Measurements from ENCODE around the gene INHBE. TPM values are rescaled to one million over a fixed set of nuclear protein-coding genes. Genes with fewer than 3 reads are reported as not detected.

Gene INHBE
- total RNA-seq, 1 experiment from 2014 or later = 10.1 TPM

DNA sequence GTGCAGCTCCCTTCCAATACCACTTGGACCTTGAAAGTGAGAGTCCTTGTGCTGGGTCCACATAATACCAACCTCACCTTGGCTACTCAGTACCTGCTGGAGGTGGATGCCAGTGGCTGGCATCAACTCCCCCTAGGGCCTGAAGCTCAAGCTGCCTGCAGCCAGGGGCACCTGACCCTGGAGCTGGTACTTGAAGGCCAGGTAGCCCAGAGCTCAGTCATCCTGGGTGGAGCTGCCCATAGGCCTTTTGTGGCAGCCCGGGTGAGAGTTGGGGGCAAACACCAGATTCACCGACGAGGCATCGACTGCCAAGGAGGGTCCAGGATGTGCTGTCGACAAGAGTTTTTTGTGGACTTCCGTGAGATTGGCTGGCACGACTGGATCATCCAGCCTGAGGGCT lies 5.7 kb upstream of the INHBE start:
- H2BK5ac ChIP-seq (ENCODE audit: insufficient read length, low read length) = no peak overlapping the region
- H3K23me2 ChIP-seq (ENCODE audit: insufficient read length, low read depth, low read length, poor library complexity, severe bottlenecking) = no peaks in the 10 kb centered on the region
- no peak overlapping the region for H3K4ac ChIP-seq (ENCODE audit: low read depth, low read length)
- no peak overlapping the region for H3K18ac ChIP-seq (ENCODE audit: insufficient read length, low read depth, low read length)
- no peak overlapping the region for H4K5ac ChIP-seq (ENCODE audit: insufficient read length, low read depth, low read length)
- H2AK5ac ChIP-seq (ENCODE audit: insufficient read length, low read length) = no peak overlapping the region
- no peak overlapping the region for H2BK20ac ChIP-seq (ENCODE audit: low read depth, low read length, poor library complexity, severe bottlenecking)
- no peak overlapping the region for H4K8ac ChIP-seq (replicated peaks; ENCODE audit: insufficient read length, low read depth, low read length)
- Mint-ChIP-seq H3K36me3 (ENCODE audit: insufficient read depth in 1 of 3, low read depth in 3 of 3) (peaks cover 0 to 2% (median 0%) of the 10 kb centered on the region in 3 experiments; a peak in 1 of 7 replicates), H3K4me1 (peaks cover 12 to 20% of the 10 kb centered on the region in 2 experiments), H3K27me3 (ENCODE audit: low read depth) (no peaks in the 10 kb centered on the region; the same call in 1 of the 2 replicates), H3K4me3 (no peak overlapping the region), H3K9me3 (no peaks in the 10 kb centered on the region), H3K27ac (no peak overlapping the region)
- DNase-seq = no peak
- no peaks in the 10 kb centered on the region for H3K27me3 ChIP-seq (ENCODE audit: insufficient read depth, low read length)
- no peak overlapping the region for H2BK12ac ChIP-seq (ENCODE audit: insufficient read length, low read depth, low read length)
- H4K20me1 ChIP-seq (ENCODE audit: control insufficient read depth, insufficient read depth, insufficient read length) = no peaks in the 10 kb centered on the region
- no peak overlapping the region for H3T11ph ChIP-seq (ENCODE audit: low read length)
- H2AFZ ChIP-seq (ENCODE audit: low read length) = no peak overlapping the region
- no peak overlapping the region for H3K27ac ChIP-seq (ENCODE audit: insufficient read length, low read depth, low read length)
- H3K79me2 ChIP-seq (ENCODE audit: insufficient read depth, low read length) = no peaks in the 10 kb centered on the region
- no peaks in the 10 kb centered on the region; the same call in 1 of the 2 replicates for H3K4me1 ChIP-seq (ENCODE audit: insufficient read depth, low read length)
- no peak overlapping the region for H3K56ac ChIP-seq (ENCODE audit: insufficient read length, low read depth, low read length)
- no peak overlapping the region for H3K23ac ChIP-seq (ENCODE audit: insufficient read length, low read depth, low read length)
- no peak overlapping the region for H2BK120ac ChIP-seq (ENCODE audit: low read depth, low read length, poor library complexity, severe bottlenecking)
- H4K91ac ChIP-seq (ENCODE audit: insufficient read length, low read depth, low read length) = no peak overlapping the region
- H3K14ac ChIP-seq (ENCODE audit: insufficient read depth, low read length) = no peak overlapping the region
- no peaks in the 10 kb centered on the region for H3K79me1 ChIP-seq (ENCODE audit: insufficient read depth, low read depth, low read length, poor library complexity, severe bottlenecking)
- TF ChIP-seq, protein P1, sequence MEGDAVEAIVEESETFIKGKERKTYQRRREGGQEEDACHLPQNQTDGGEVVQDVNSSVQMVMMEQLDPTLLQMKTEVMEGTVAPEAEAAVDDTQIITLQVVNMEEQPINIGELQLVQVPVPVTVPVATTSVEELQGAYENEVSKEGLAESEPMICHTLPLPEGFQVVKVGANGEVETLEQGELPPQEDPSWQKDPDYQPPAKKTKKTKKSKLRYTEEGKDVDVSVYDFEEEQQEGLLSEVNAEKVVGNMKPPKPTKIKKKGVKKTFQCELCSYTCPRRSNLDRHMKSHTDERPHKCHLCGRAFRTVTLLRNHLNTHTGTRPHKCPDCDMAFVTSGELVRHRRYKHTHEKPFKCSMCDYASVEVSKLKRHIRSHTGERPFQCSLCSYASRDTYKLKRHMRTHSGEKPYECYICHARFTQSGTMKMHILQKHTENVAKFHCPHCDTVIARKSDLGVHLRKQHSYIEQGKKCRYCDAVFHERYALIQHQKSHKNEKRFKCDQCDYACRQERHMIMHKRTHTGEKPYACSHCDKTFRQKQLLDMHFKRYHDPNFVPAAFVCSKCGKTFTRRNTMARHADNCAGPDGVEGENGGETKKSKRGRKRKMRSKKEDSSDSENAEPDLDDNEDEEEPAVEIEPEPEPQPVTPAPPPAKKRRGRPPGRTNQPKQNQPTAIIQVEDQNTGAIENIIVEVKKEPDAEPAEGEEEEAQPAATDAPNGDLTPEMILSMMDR (conservative IDR thresholded peaks at IDR 0.05) = no peak
- WGBS (ENCODE audit: extremely low coverage, insufficient read length, low lambda C conversion rate) = no CpG with 5 or more reads among the region's 7 CpGs
- H3K9ac ChIP-seq (ENCODE audit: extremely low read depth, insufficient read length, low read length) = no peak overlapping the region
- no peak overlapping the region for H2BK15ac ChIP-seq (ENCODE audit: low read depth, low read length)
- no peaks in the 10 kb centered on the region for H3K9me3 ChIP-seq (ENCODE audit: control insufficient read depth, low read depth, low read length)
- H3K4me2 ChIP-seq (ENCODE audit: insufficient read depth, insufficient read length, low read length) = no peak overlapping the region

Measured in H9 (cell line).